ENCODE data around the gene RSPH1. TPM values are rescaled to one million over a fixed set of nuclear protein-coding genes. Genes with fewer than 3 reads are reported as not detected.

Gene RSPH1
- total RNA-seq, 1 donor from 2014 or later, result 0.24 TPM

- ATAC-seq, result no peak
These were observed 35.7 kb upstream of the RSPH1 start for GRCh38 chr21:42531771-42532170.

GRCh38 chr21:42530167-42530518 lies 34.1 kb upstream of the RSPH1 start:
- ATAC-seq, result no peak

- no peak for ATAC-seq
These were observed 31.6 kb upstream of the RSPH1 start for GRCh38 chr21:42527489-42528158.

- ATAC-seq, result peak; percentile 8
These were observed 31.1 kb upstream of the RSPH1 start for GRCh38 chr21:42527127-42527488.

- no peak for ATAC-seq
These were observed 30.3 kb upstream of the RSPH1 start for GRCh38 chr21:42526379-42526727.

- no peak for ATAC-seq
These were observed 29.8 kb upstream of the RSPH1 start for GRCh38 chr21:42525676-42526378.

- peak; percentile 32 for ATAC-seq
These were observed 29.1 kb upstream of the RSPH1 start for GRCh38 chr21:42525029-42525581.

GRCh38 chr21:42524341-42525028 lies 28.5 kb upstream of the RSPH1 start:
- peak; percentile 61 for ATAC-seq

- ATAC-seq, result no peak
These were observed 27.9 kb upstream of the RSPH1 start for GRCh38 chr21:42523941-42524340.

- ATAC-seq, result no peak
These were observed 27.2 kb upstream of the RSPH1 start for GRCh38 chr21:42523211-42523610.

- no peak for ATAC-seq
These were observed 26.7 kb upstream of the RSPH1 start for GRCh38 chr21:42522771-42523170.

- ATAC-seq, result no peak
These were observed 26.2 kb upstream of the RSPH1 start for GRCh38 chr21:42522271-42522670.

- ATAC-seq, result no peak
These were observed 25.8 kb upstream of the RSPH1 start for GRCh38 chr21:42521805-42522204.

GRCh38 chr21:42521384-42521783 lies 25.4 kb upstream of the RSPH1 start:
- ATAC-seq, result no peak

GRCh38 chr21:42520628-42521253 lies 24.7 kb upstream of the RSPH1 start:
- no peak for ATAC-seq

- no peak for ATAC-seq
These were observed 22.6 kb upstream of the RSPH1 start for GRCh38 chr21:42518626-42519025.

- no peak for ATAC-seq
These were observed 22.2 kb upstream of the RSPH1 start for GRCh38 chr21:42518215-42518614.

GRCh38 chr21:42515708-42516502 lies 19.9 kb upstream of the RSPH1 start:
- peak; percentile 73 for ATAC-seq

GRCh38 chr21:42514883-42515228 lies 18.8 kb upstream of the RSPH1 start:
- no peak for ATAC-seq

- ATAC-seq, result peak; percentile 39
These were observed 18.2 kb upstream of the RSPH1 start for GRCh38 chr21:42513985-42514882.

Measured in esophagus mucosa (tissue), 1 donor.